H1 (cell line): ENCODE data around the gene EXOG. TPM values are rescaled to one million over a fixed set of nuclear protein-coding genes. Genes with fewer than 3 reads are reported as not detected.

Experiments used
- CTCF ChIA-PET: fragments of 300-600 bp; sonication (Branson Sonifier 250); formaldehyde crosslinking; loops from one replicate; lab custom pipeline; 2021; ENCODE audit not compliant: partially characterized antibody; lab: Charles Lee
- POLR2A ChIA-PET: fragments of 300-600 bp; sonication (Branson Sonifier 250); formaldehyde crosslinking; loops from one replicate; lab custom pipeline; 2021; ENCODE audit warnings: inconsistent platforms; ENCODE audit not compliant: partially characterized antibody; lab: Charles Lee
- DNase-seq, 2 experiments: peaks; one replicate each; pipeline versions ENCODE4 v3.0.0 to v3.0.0-alpha.2; 2010 to 2022; ENCODE audit warnings: low spot score in 2 of 2, low read depth in 1 of 2, mixed read lengths in 1 of 2
- FAIRE-seq: peaks from 2 replicates; lab custom pipeline; 2011; peaks lifted over from hg19 to GRCh38; lab: Jason Lieb, UNC
- H2AFZ ChIP-seq: 2 replicates; pipeline ENCODE4 v1.8.1; 2012; ENCODE audit warnings: low read length, inconsistent platforms
- H2AK5ac ChIP-seq: 2 replicates; pipeline ENCODE4 v1.6.1; 2013; ENCODE audit warnings: low read depth, low read length
- H2BK120ac ChIP-seq: replicated peaks from 2 replicates; pipeline ENCODE3; 2013; ENCODE audit warnings: low read depth, low read length, inconsistent platforms
- H2BK12ac ChIP-seq: 2 replicates; pipeline ENCODE4 v1.6.1; 2013; ENCODE audit warnings: low read depth, low read length
- H2BK15ac ChIP-seq: 2 replicates; pipeline ENCODE4 v1.6.1; 2013; ENCODE audit warnings: low read length
- H2BK20ac ChIP-seq: 2 replicates; pipeline ENCODE4 v1.6.1; 2013; ENCODE audit warnings: low read length
- H2BK5ac ChIP-seq: 2 replicates; pipeline ENCODE4 v1.6.1; 2013; ENCODE audit warnings: low read depth, low read length
- H3K14ac ChIP-seq: 2 replicates; pipeline ENCODE4 v1.6.1; 2013; ENCODE audit warnings: inconsistent platforms; ENCODE audit not compliant: insufficient read length
- H3K18ac ChIP-seq: 2 replicates; pipeline ENCODE4 v1.6.1; 2013; ENCODE audit warnings: low read length; ENCODE audit errors: extremely low read depth
- H3K23ac ChIP-seq: 2 replicates; pipeline ENCODE4 v1.6.1; 2013; ENCODE audit warnings: inconsistent platforms; ENCODE audit not compliant: insufficient read length
- H3K23me2 ChIP-seq: 2 replicates; pipeline ENCODE4 v1.6.1; 2013; ENCODE audit warnings: low read depth, low read length
- H3K27ac ChIP-seq: 2 replicates; pipeline ENCODE4 v1.6.1; 2011; ENCODE audit warnings: low read depth, low read length, inconsistent platforms
- H3K27me3 ChIP-seq, 4 experiments: replicated peaks in 1 of 4; 1 replicate in 1 of 4; 2 replicates in 3 of 4; pipeline versions ENCODE4 v1.6.1 to v1.8.1; 2011 to 2013; ENCODE audit warnings: low read length in 3 of 4, mild to moderate bottlenecking in 3 of 4, inconsistent platforms in 2 of 4, mixed read lengths in 2 of 4, moderate library complexity in 1 of 4; ENCODE audit not compliant: control insufficient read depth in 3 of 4, insufficient read depth in 3 of 4; ENCODE audit errors: extremely low read depth in 1 of 4
- H3K36me3 ChIP-seq, 4 experiments: 2 replicates each; pipeline versions ENCODE4 v1.6.1 to v1.8.1; 2011 to 2013; ENCODE audit warnings: mild to moderate bottlenecking in 4 of 4, low read length in 3 of 4, moderate library complexity in 2 of 4, control low read depth in 1 of 4, inconsistent platforms in 1 of 4; ENCODE audit not compliant: insufficient read depth in 4 of 4, control insufficient read depth in 2 of 4
- H3K4ac ChIP-seq: replicated peaks from 2 replicates; pipeline ENCODE3; 2013; ENCODE audit warnings: low read length, low read depth, mixed read lengths, inconsistent platforms; ENCODE audit not compliant: insufficient read length
- H3K4me1 ChIP-seq, 4 experiments: replicated peaks in 1 of 4; 1 replicate in 1 of 4; 2 replicates in 3 of 4; pipeline versions ENCODE4 v1.6.1 to v1.8.1; 2011 to 2013; ENCODE audit warnings: low read length in 3 of 4, inconsistent platforms in 2 of 4, mixed read lengths in 1 of 4; ENCODE audit not compliant: insufficient read depth in 4 of 4, control insufficient read depth in 3 of 4
- H3K4me2 ChIP-seq, 2 experiments: 2 replicates each; pipeline versions ENCODE4 v1.6.1 to v1.8.1; 2011 to 2013; ENCODE audit warnings: low read depth in 2 of 2, low read length in 2 of 2, control low read depth in 1 of 2, inconsistent platforms in 1 of 2, mild to moderate bottlenecking in 1 of 2; ENCODE audit not compliant: insufficient read depth in 1 of 2
- H3K4me3 ChIP-seq, 4 experiments: fragments of 200-600, 300-600 bp in 1 of 4; sonication (generic), shearing (Covaris generic), sonication (Bioruptor Twin) in 1 of 4; 2 replicates each; pipeline versions ENCODE4 v1.5.1 to v1.8.1; 2011 to 2016; ENCODE audit warnings: low read length in 4 of 4, low read depth in 3 of 4, control low read depth in 2 of 4, inconsistent platforms in 2 of 4, mild to moderate bottlenecking in 2 of 4, mixed read lengths in 1 of 4, moderate library complexity in 1 of 4; ENCODE audit not compliant: insufficient read depth in 2 of 4; ENCODE audit errors: extremely low read depth in 1 of 4
- H3K56ac ChIP-seq: replicated peaks from 2 replicates; pipeline ENCODE3; 2013; ENCODE audit warnings: low read depth, mild to moderate bottlenecking, mixed read lengths, low read length, inconsistent platforms; ENCODE audit not compliant: insufficient read length
- H3K79me1 ChIP-seq: 2 replicates; pipeline ENCODE4 v1.6.1; 2013; ENCODE audit warnings: low read depth, low read length, control low read depth
- H3K79me2 ChIP-seq, 2 experiments: 2 replicates each; pipeline versions ENCODE4 v1.6.1 to v1.8.1; 2012 to 2013; ENCODE audit warnings: low read length in 2 of 2, mild to moderate bottlenecking in 2 of 2, inconsistent platforms in 1 of 2; ENCODE audit not compliant: insufficient read depth in 2 of 2, control insufficient read depth in 1 of 2
- H3K9ac ChIP-seq, 4 experiments: replicated peaks in 1 of 4; 1 replicate in 1 of 4; 2 replicates in 3 of 4; pipeline versions ENCODE4 v1.6.1 to v1.8.1; 2011 to 2013; ENCODE audit warnings: low read depth in 3 of 4, low read length in 3 of 4, control low read depth in 2 of 4, mild to moderate bottlenecking in 2 of 4, moderate library complexity in 2 of 4, inconsistent platforms in 1 of 4; ENCODE audit errors: extremely low read depth in 1 of 4
- H3K9me3 ChIP-seq, 2 experiments: 2 replicates each; pipeline versions ENCODE4 v1.6.1 to v1.8.1; 2012 to 2013; ENCODE audit warnings: mild to moderate bottlenecking in 2 of 2, moderate library complexity in 2 of 2, control low read depth in 1 of 2, inconsistent platforms in 1 of 2, low read depth in 1 of 2, low read length in 1 of 2, mixed read lengths in 1 of 2; ENCODE audit not compliant: insufficient read depth in 2 of 2
- H4K20me1 ChIP-seq, 2 experiments: replicated peaks in 1 of 2; 2 replicates each; pipeline versions ENCODE3 to v1.8.1; 2011 to 2013; ENCODE audit warnings: inconsistent platforms in 2 of 2, low read length in 2 of 2, mild to moderate bottlenecking in 1 of 2; ENCODE audit not compliant: insufficient read depth in 2 of 2, control insufficient read depth in 1 of 2
- H4K5ac ChIP-seq: 2 replicates; pipeline ENCODE4 v1.6.1; 2013; ENCODE audit warnings: low read length, low read depth, mixed read lengths, inconsistent platforms; ENCODE audit not compliant: insufficient read length
- H4K8ac ChIP-seq: 2 replicates; pipeline ENCODE4 v1.8.0; 2013; ENCODE audit warnings: mild to moderate bottlenecking, moderate library complexity, low read length, inconsistent platforms; ENCODE audit not compliant: insufficient read depth; ENCODE audit errors: extremely low read depth
- H4K91ac ChIP-seq: replicated peaks from 2 replicates; pipeline ENCODE3; 2013; ENCODE audit warnings: low read length, mixed read lengths, inconsistent platforms; ENCODE audit not compliant: insufficient read length
- CREB1 ChIP-seq: IDR thresholded peaks from 2 replicates; pipeline ENCODE4 v1.6.1; 2012; ENCODE audit warnings: inconsistent platforms
- EZH2 ChIP-seq: fragments of 200-600 bp; sonication (generic); IDR thresholded peaks from 2 replicates; pipeline ENCODE4 v1.7.1; 2012; ENCODE audit warnings: low read depth, mild to moderate bottlenecking, moderate library complexity, low read length, inconsistent platforms; ENCODE audit not compliant: severe bottlenecking
- FOSL1 ChIP-seq: IDR thresholded peaks from 2 replicates; pipeline ENCODE4 v1.6.1; 2011; ENCODE audit warnings: mild to moderate bottlenecking, low read depth, low read length, moderate library complexity; ENCODE audit not compliant: insufficient read depth
- HDAC6 ChIP-seq: IDR thresholded peaks from one replicate; pipeline ENCODE4 v1.7.1; 2012; ENCODE audit warnings: low read depth, mild to moderate bottlenecking, inconsistent platforms, low read length, moderate library complexity
- JUN ChIP-seq: IDR thresholded peaks from 2 replicates; pipeline ENCODE4 v1.6.1; 2011; ENCODE audit warnings: low read depth, mild to moderate bottlenecking, improper control_type of control experiment, low read length
- KDM4A ChIP-seq: IDR thresholded peaks from one replicate; pipeline ENCODE4 v1.7.1; 2012; ENCODE audit warnings: low read depth, mild to moderate bottlenecking, moderate library complexity, low read length, inconsistent platforms; ENCODE audit not compliant: severe bottlenecking
- MAFK ChIP-seq: IDR thresholded peaks from 2 replicates; pipeline ENCODE4 v1.6.1; 2012; ENCODE audit warnings: low read depth, mild to moderate bottlenecking, improper control_type of control experiment, low read length
- POU5F1 ChIP-seq: IDR thresholded peaks from 2 replicates; pipeline ENCODE4 v1.6.1; 2011; ENCODE audit warnings: low read depth, mild to moderate bottlenecking, low read length, moderate library complexity
- RAD21 ChIP-seq, 2 experiments: IDR thresholded peaks in 1 of 2; conservative IDR thresholded peaks in 1 of 2; 2 replicates each; pipeline ENCODE4 v1.6.1; 2011; ENCODE audit warnings: low read depth in 2 of 2, low read length in 2 of 2, improper control_type of control experiment in 1 of 2, inconsistent platforms in 1 of 2, mild to moderate bottlenecking in 1 of 2, moderate library complexity in 1 of 2
- RFX5 ChIP-seq: IDR thresholded peaks from 2 replicates; pipeline ENCODE4 v1.6.1; 2011; ENCODE audit warnings: low read depth, low read length, improper control_type of control experiment, borderline replicate concordance
- SIX5 ChIP-seq: IDR thresholded peaks from 2 replicates; pipeline ENCODE4 v1.6.1; 2011; ENCODE audit warnings: mild to moderate bottlenecking, low read depth, low read length
- SP1 ChIP-seq: IDR thresholded peaks from 2 replicates; pipeline ENCODE4 v1.6.1; 2011; ENCODE audit warnings: low read depth, low read length
- SRF ChIP-seq: IDR thresholded peaks from 2 replicates; pipeline ENCODE4 v1.6.1; 2011; ENCODE audit warnings: mild to moderate bottlenecking, low read depth, low read length, moderate library complexity
- TAF1 ChIP-seq: IDR thresholded peaks from 2 replicates; pipeline ENCODE4 v1.6.1; 2011; ENCODE audit warnings: mild to moderate bottlenecking, low read depth, low read length
- TBP ChIP-seq: IDR thresholded peaks from 2 replicates; pipeline ENCODE4 v1.6.1; 2011; ENCODE audit warnings: low read depth, low read length, improper control_type of control experiment
- polyA plus RNA-seq, 7 experiments: library from polyadenylated mRNA; depleted of rRNA in 3 of 7; stranded (reverse) in 5 of 7; unstranded in 2 of 7; fragments of >200 nt in 5 of 7; fragments of 200-250 nt in 2 of 7; gene quantifications; 1 replicate in 5 of 7; 2 replicates in 1 of 7; 4 replicates in 1 of 7; pipeline versions ENCODE4 v1.2.1 to v1.2.3, GENCODE V29; 2011 to 2013; ENCODE audit warnings: missing spikeins in 2 of 7, mixed read lengths in 2 of 7
- total RNA-seq: library from RNA; stranded (reverse); fragmentation: NEBNext Ultra II Directional; extraction: Animal tissue kit (Norgen Biotek cat#: 25700); gene quantifications from 2 replicates; pipeline ENCODE4 v1.2.1, GENCODE V29; 2021

Gene EXOG
- total and polyA plus RNA-seq, 2 of the 8 experiments (the other 6 are each of a cell fraction or from before 2014, with no cell fraction given) = 7.2 to 12.9 TPM

- Histone ChIP-seq H4K8ac (no peak overlapping the region), H3K4ac (no peak overlapping the region), H4K5ac (no peak overlapping the region), H3K36me3 (no peaks in the 10 kb centered on the region; a peak in 1 of 8 replicates), H2BK5ac (no peak overlapping the region), H3K4me3 (no peak overlapping the region), H4K91ac (no peak overlapping the region), H3K79me1 (no peaks in the 10 kb centered on the region), H3K23ac (no peak overlapping the region), H2AFZ (no peak overlapping the region), H3K27me3 (no peaks in the 10 kb centered on the region), H3K18ac (no peak overlapping the region), H3K23me2 (no peaks in the 10 kb centered on the region), H3K9ac (no peak overlapping the region), H3K14ac (no peak overlapping the region), H4K20me1 (no peaks in the 10 kb centered on the region), H2BK12ac (no peak overlapping the region), H3K27ac (no peak overlapping the region), H2BK15ac (no peak overlapping the region), H2BK20ac (no peak overlapping the region), H2AK5ac (no peak overlapping the region), H3K9me3 (0 out of 4 replicates have a peak, but pooled peaks cover 0 to 5% of the 10 kb centered on the region in 2 experiments), H2BK120ac (no peak overlapping the region), H3K79me2 (no peaks in the 10 kb centered on the region), H3K4me1 (no peaks in the 10 kb centered on the region), H3K4me2 (no peak overlapping the region), H3K56ac (no peak overlapping the region)
- no peak for DNase-seq
- no peak for FAIRE-seq
- CTCF ChIA-PET = interaction anchor here (0.7 kb wide), 1 partner anchor 33 kb away, joined by 3 read pairs; no protein-coding TSS in a partner anchor
- TF ChIP-seq RFX5 (no peak), RAD21 (IDR thresholded peaks at IDR 0.05 in 1 of 2, conservative IDR thresholded peaks at IDR 0.05 in 1 of 2; ENCODE audit: low read depth in 2 of 2, low read length in 2 of 2) (no peak), KDM4A (no peak), JUN (no peak), SRF (no peak), SP1 (no peak), FOSL1 (no peak), EZH2 (no peak), SIX5 (no peak), TBP (no peak), CREB1 (no peak), TAF1 (no peak), POU5F1 (no peak), HDAC6 (no peak), MAFK (no peak)
- POLR2A ChIA-PET = interaction anchor here (1.4 to 1.6 kb wide), 2 partner anchors 9 to 12 kb away, joined by 3 to 4 read pairs; no protein-coding TSS in a partner anchor
Observed at GRCh38 chr3:38446812-38447211, 49.3 kb upstream of the EXOG start.
